Measurements from ENCODE around the gene ETFRF1.
A peak's percentile ranks its signal among the peaks of the same experiment; 100 is the strongest.

The ETFRF1 gene

GRCh38 chr12:25213338-25213737 lies 18.3 kb downstream of the ETFRF1 start:
- no peak for DNase-seq (ENCODE audit: low read depth in 2 of 2)

- no peak for DNase-seq (ENCODE audit: low read depth in 2 of 2)
These were observed 41.2 kb downstream of the ETFRF1 start for GRCh38 chr12:25236190-25236589.

GRCh38 chr12:25236626-25237025 lies 41.6 kb downstream of the ETFRF1 start:
- no peak for DNase-seq (ENCODE audit: low read depth in 2 of 2)

GRCh38 chr12:25241167-25242020 lies 46.4 kb downstream of the ETFRF1 start:
- DNase-seq (ENCODE audit: low read depth in 2 of 2), result no peak

- DNase-seq (ENCODE audit: low read depth in 2 of 2), result no peak
These were observed 48.1 kb downstream of the ETFRF1 start for GRCh38 chr12:25242981-25243679.

- DNase-seq (ENCODE audit: low read depth in 2 of 2), result no peak
These were observed 48.6 kb downstream of the ETFRF1 start for GRCh38 chr12:25243680-25243990.

GRCh38 chr12:25245491-25245890 lies 50.5 kb downstream of the ETFRF1 start:
- no peak for DNase-seq (ENCODE audit: low read depth in 2 of 2)

- no peak for DNase-seq (ENCODE audit: low read depth in 2 of 2)
These were observed 53.1 kb downstream of the ETFRF1 start for GRCh38 chr12:25248137-25248536.

- DNase-seq (ENCODE audit: low read depth in 2 of 2), result no peak
These were observed 53.7 kb downstream of the ETFRF1 start for GRCh38 chr12:25248732-25249131.

GRCh38 chr12:25249931-25250738 lies 55.1 kb downstream of the ETFRF1 start:
- DNase-seq (ENCODE audit: low read depth in 2 of 2), result peak; percentile 19

GRCh38 chr12:25250744-25251730 lies 56.0 kb downstream of the ETFRF1 start, which contains the start of gene KRAS:
Gene KRAS (minus strand): TSS chr12:25250929.
- DNase-seq (ENCODE audit: low read depth in 2 of 2), result peak; percentile 77 to 86

GRCh38 chr12:25251769-25252168 lies 56.7 kb downstream of the ETFRF1 start:
- DNase-seq (ENCODE audit: low read depth in 2 of 2), result no peak

GRCh38 chr12:25252946-25253345 lies 57.9 kb downstream of the ETFRF1 start:
- DNase-seq (ENCODE audit: low read depth in 2 of 2), result no peak

GRCh38 chr12:25253371-25254068 lies 58.5 kb downstream of the ETFRF1 start:
- DNase-seq (ENCODE audit: low read depth in 2 of 2), result no peak

GRCh38 chr12:25254271-25254880 lies 59.3 kb downstream of the ETFRF1 start:
- DNase-seq (ENCODE audit: low read depth in 2 of 2), result no peak

Data from activated CD4-positive, alpha-beta T cell treated with anti-CD3 and anti-CD28 coated beads for 24 hours (primary cell).